ENCODE data around the gene LRRC8E.

- TF ChIP-seq POLR2A (IDR thresholded peaks at IDR 0.05) (no peak), POLR2AphosphoS5 (IDR thresholded peaks at IDR 0.05) (no peak), CTCF (IDR thresholded peaks at IDR 0.05) (no peak)
Measured at GRCh38 chr19:7921967-7922835, 33.9 kb downstream of the LRRC8E start.
